Stimulated activated CD8-positive, alpha-beta memory T cell treated with anti-CD3 and anti-CD28 coated beads, Interleukin-12 subunit alpha, Interleukin-12 subunit beta, amount 100 ng/mL, for 24 hours (primary cell): ENCODE measurements around the gene CHST12.
"Not testable (repeated sequence)": the region's sequence is repeated elsewhere in the genome, so short reads cannot be mapped to it uniquely, and the experiment has no call there.

Experiments used
- DNase-seq: peaks from one replicate; pipeline ENCODE4 v3.0.0-alpha.2; 2020; ENCODE audit errors: extremely low read depth

Gene CHST12

GRCh38 chr7:2403718-2404648, 572 bp downstream of the CHST12 start:
- no peak for DNase-seq

GRCh38 chr7:2404714-2405119, 1.3 kb downstream of the CHST12 start:
- no peak for DNase-seq

GRCh38 chr7:2405201-2405600, 1.8 kb downstream of the CHST12 start:
- no peak for DNase-seq

- peak; percentile 31 for DNase-seq
These were observed 2.4 kb downstream of the CHST12 start for GRCh38 chr7:2405601-2406345.

GRCh38 chr7:2409745-2410414, 6.5 kb downstream of the CHST12 start:
- no peak for DNase-seq

- DNase-seq = no peak
These were observed 7.6 kb downstream of the CHST12 start for GRCh38 chr7:2411049-2411448.

GRCh38 chr7:2411815-2412586, 8.6 kb downstream of the CHST12 start:
- no peak for DNase-seq

GRCh38 chr7:2412587-2413201, 9.3 kb downstream of the CHST12 start:
- no peak for DNase-seq

GRCh38 chr7:2416063-2416462, 12.7 kb downstream of the CHST12 start:
- DNase-seq = no peak

GRCh38 chr7:2416650-2417049, 13.2 kb downstream of the CHST12 start:
- DNase-seq = no peak

- DNase-seq = not testable (repeated sequence)
These were observed 13.8 kb downstream of the CHST12 start for GRCh38 chr7:2417178-2417577.

GRCh38 chr7:2417981-2418481, 14.6 kb downstream of the CHST12 start:
- DNase-seq = no peak

- no peak for DNase-seq
These were observed 17.0 kb downstream of the CHST12 start for GRCh38 chr7:2420216-2420933.

- no peak for DNase-seq
These were observed 18.5 kb downstream of the CHST12 start for GRCh38 chr7:2421943-2422310.

- DNase-seq = no peak
These were observed 22.3 kb downstream of the CHST12 start for GRCh38 chr7:2425749-2426148.

- DNase-seq = no peak
These were observed 28.0 kb downstream of the CHST12 start for GRCh38 chr7:2431260-2431867.

- DNase-seq = no peak
These were observed 29.7 kb downstream of the CHST12 start for GRCh38 chr7:2432910-2433712.

GRCh38 chr7:2433713-2434550, 30.5 kb downstream of the CHST12 start:
- no peak for DNase-seq
